Measurements from ENCODE around the gene MYH14. TPM values are rescaled to one million over a fixed set of nuclear protein-coding genes. Genes with fewer than 3 reads are reported as not detected.

Gene MYH14
- total and polyA plus RNA-seq, 9 donors, result 0.23 to 82.1 (median 3.2) TPM

- no peaks in the 10 kb centered on the region for H3K9me3 ChIP-seq
- no peaks in the 10 kb centered on the region for H3K36me3 ChIP-seq
- DNase-seq, result no peak
- WGBS, 3 donors, result 83 to 86% (median 83%) methylated on average over 7 of the region's 7 CpGs
- no peak for TF ChIP-seq EP300 (IDR thresholded peaks at IDR 0.05)
- TF ChIP-seq POLR2A (IDR thresholded peaks at IDR 0.05), result no peak
- no peak for TF ChIP-seq CTCF (IDR thresholded peaks at IDR 0.05)
- H3K27me3 ChIP-seq, result no peaks in the 10 kb centered on the region
- no peak overlapping the region for H3K27ac ChIP-seq
- intact Hi-C loops (cut with DNase I), result no loop called here
- H3K4me1 ChIP-seq (ENCODE audit: insufficient read depth), result no peaks in the 10 kb centered on the region
- no peak overlapping the region for H3K4me3 ChIP-seq
Observed at GRCh38 chr19:50273821-50274220, 70.4 kb downstream of the MYH14 start.

DNA sequence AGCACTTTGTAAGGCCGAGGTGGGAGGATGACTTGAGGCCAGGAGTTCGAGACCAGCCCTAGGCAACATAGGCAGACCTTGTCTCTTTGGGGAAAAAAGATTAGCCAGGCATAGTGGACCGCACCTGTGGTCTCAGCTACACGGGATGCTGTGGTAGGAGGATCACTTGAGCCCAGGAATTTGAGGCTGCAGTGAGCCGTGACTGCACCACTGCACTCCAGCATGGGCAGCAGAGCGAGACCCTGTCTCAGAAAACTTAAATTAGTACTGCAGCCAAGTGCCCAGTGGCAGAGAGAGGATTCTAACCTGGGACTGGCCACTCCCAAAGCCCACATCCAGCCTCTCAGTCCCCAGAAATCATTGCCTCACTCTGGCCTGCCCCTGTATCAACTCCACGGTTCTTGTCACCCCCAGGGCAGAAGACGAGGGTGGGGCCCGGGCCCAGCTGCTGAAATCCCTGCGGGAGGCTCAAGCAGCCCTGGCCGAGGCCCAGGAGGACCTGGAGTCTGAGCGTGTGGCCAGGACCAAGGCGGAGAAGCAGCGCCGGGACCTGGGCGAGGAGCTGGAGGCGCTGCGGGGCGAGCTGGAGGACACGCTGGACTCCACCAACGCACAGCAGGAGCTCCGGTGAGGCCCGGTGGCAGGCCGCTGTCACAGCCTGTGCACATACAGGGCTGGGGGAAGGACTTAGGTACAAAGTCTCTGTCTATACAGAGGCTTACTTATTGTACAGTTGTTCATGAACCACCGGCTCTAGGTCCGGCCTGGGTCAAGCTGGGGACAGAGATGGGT lies 72.4 kb downstream of the MYH14 start:
- Histone ChIP-seq H3K4me1 (ENCODE audit: insufficient read depth) (no peaks in the 10 kb centered on the region), H3K4me3 (no peak overlapping the region), H3K27ac (no peak overlapping the region), H3K36me3 (no peaks in the 10 kb centered on the region), H3K27me3 (no peaks in the 10 kb centered on the region), H3K9me3 (no peaks in the 10 kb centered on the region)
- 71 to 75% (median 73%) methylated on average over 25 to 26 of the region's 26 CpGs for WGBS, 3 donors
- TF ChIP-seq POLR2A (IDR thresholded peaks at IDR 0.05) (no peak), CTCF (IDR thresholded peaks at IDR 0.05) (no peak), EP300 (IDR thresholded peaks at IDR 0.05) (no peak)
- intact Hi-C loops (cut with DNase I), result no loop called here
- no peak for DNase-seq

DNA sequence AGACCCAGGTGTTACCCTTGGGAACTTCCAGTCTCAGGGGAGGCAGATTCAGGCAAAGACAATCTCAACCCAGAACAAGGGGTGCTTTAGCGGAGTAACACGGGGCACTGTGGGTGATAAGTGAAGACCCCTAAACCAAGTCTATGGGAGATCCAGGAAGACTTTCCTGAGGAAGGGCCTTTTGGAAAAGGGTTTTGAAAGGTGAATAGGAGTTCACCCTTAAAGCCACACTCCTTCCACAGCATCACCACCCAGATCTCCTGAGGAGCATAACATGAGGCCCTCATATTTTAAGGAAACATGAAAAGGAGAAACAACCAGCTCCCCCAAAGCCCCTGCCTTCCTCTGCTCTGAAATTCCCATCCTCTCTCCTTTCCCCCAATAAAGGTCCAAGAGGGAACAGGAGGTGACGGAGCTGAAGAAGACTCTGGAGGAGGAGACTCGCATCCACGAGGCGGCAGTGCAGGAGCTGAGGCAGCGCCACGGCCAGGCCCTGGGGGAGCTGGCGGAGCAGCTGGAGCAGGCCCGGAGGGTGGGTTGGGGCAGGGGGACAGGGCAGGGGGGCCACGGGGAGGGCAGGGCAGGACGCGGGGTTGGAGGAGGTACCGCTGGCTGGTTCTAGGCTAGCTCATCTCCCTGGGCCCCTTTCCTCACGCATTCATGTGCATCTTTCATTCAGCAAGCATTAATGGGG lies 73.1 kb downstream of the MYH14 start:
- WGBS, 3 donors, result 62 to 73% (median 63%) methylated on average over 15 of the region's 15 CpGs
- H3K27ac ChIP-seq, result no peak overlapping the region
- H3K4me1 ChIP-seq (ENCODE audit: insufficient read depth), result no peaks in the 10 kb centered on the region
- no peak overlapping the region for H3K4me3 ChIP-seq
- H3K36me3 ChIP-seq, result no peaks in the 10 kb centered on the region
- H3K27me3 ChIP-seq, result no peaks in the 10 kb centered on the region
- no peak for TF ChIP-seq CTCF (IDR thresholded peaks at IDR 0.05)
- TF ChIP-seq POLR2A (IDR thresholded peaks at IDR 0.05), result no peak
- TF ChIP-seq EP300 (IDR thresholded peaks at IDR 0.05), result no peak
- H3K9me3 ChIP-seq, result no peaks in the 10 kb centered on the region
- intact Hi-C loops (cut with DNase I), result no loop called here
- DNase-seq, result no peak

DNA sequence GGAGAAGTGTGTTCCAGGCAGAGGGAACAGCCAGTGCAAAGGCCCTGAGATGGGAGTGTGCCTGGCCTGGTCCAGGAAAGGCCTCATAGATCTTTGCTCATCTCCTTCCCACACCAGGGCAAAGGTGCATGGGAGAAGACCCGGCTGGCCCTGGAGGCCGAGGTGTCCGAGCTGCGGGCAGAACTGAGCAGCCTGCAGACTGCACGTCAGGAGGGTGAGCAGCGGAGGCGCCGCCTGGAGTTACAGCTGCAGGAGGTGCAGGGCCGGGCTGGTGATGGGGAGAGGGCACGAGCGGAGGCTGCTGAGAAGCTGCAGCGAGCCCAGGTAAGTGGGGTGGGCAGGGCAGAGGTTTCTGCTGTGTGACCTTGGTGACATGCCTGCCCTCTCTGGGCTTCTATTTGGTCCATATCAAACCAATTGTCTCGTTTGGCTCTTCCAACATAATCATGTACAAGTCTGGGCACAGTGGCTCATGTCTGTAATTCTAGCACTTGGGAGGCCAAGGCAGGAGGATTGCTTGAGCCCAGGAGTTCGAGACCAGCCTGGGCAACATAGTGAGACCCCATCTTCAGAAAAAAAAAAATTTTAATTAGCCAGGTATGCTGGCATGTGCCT lies 74.7 kb downstream of the MYH14 start:
- WGBS, 3 donors, result 82 to 89% (median 88%) methylated on average over 14 of the region's 14 CpGs

More for the DNA sequence above, 74.7 kb downstream of the MYH14 start:
- H3K27ac ChIP-seq, result no peak overlapping the region
- TF ChIP-seq EP300 (IDR thresholded peaks at IDR 0.05) (no peak), POLR2A (IDR thresholded peaks at IDR 0.05) (no peak), CTCF (IDR thresholded peaks at IDR 0.05) (no peak)
- no peaks in the 10 kb centered on the region for H3K4me1 ChIP-seq (ENCODE audit: insufficient read depth)
- no peaks in the 10 kb centered on the region for H3K36me3 ChIP-seq
- H3K4me3 ChIP-seq, result no peak overlapping the region
- H3K27me3 ChIP-seq, result no peaks in the 10 kb centered on the region
- H3K9me3 ChIP-seq, result no peaks in the 10 kb centered on the region
- intact Hi-C loops (cut with DNase I), result no loop called here
- DNase-seq, result no peak
